GM19372 (cell line): ENCODE measurements around the gene GASK1A.

Experiments used
- ATAC-seq: cut with Tn5 transposase; IDR thresholded peaks from one replicate; pipeline ENCODE4 v1.9.1; 2021; ENCODE audit warnings: mild to moderate bottlenecking, low read depth, moderate library complexity; ENCODE audit not compliant: unreplicated experiment

The GASK1A gene

DNA sequence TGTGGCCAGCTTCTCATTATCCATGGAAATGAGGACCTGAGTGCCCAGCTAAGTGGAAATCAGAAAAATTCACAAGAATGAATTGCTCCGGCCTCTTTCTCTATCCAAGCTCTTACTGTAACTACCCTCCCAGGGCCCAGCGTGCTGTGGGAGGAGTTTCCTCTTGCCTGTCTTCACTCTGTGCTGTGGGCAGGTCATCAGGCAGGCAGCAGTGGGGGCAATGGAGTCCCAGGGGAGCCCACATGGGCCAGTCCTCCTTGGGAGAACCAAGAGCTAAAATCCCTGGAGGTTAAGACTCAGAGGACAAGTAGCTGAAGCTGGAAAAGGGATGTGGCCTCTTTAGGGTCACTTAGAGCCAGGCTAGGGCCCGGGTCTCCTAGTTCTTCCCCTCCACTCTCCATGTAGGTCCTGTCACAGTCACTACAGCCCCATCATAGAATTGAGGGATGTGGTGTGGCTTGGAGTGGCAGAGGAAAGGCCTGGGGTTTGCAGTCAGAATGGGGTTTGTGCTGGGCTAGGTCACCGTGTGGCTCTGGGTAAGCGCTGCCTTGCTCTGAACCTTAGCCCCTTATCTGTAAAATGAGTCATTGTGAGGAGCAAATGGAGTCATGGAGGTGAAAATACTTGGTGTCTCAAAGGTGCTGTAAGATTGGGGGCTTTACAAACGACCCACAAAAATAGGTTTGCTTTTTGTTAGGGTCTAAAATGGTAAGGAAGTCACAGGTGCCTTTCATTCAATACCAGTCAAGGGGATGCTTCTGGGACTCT is 3.7 kb downstream of the GASK1A start:
- ATAC-seq: no peak

- ATAC-seq: no peak
Observed at GRCh38 chr3:42983927-42984326, 4.8 kb downstream of the GASK1A start.

DNA sequence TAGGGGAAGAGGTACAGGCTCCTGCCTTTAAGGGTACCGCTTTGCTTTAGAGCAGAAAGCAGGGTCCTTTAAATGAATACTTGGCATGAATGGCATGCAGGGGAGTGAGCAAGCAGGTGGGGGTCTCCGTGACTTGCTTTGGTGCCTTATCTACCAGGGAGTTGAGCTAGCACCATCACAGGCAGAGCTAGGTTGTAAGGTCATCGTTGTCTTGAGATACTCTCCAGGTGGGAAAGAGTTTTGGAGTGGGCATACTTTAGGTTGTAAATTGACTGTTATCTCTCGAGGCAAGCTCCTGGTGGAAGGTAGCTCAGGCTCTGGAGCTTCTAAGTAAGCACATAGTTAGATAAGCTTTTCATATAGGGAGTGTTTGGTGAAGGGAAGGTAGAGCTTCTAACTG is 5.6 kb downstream of the GASK1A start:
- ATAC-seq: no peak

GRCh38 chr3:42988097-42988496 is 9.0 kb downstream of the GASK1A start:
- no peak for ATAC-seq

- ATAC-seq: no peak
Observed at GRCh38 chr3:42988566-42988965, 9.5 kb downstream of the GASK1A start.

- no peak for ATAC-seq
Observed at GRCh38 chr3:42991341-42992315, 12.5 kb downstream of the GASK1A start.

GRCh38 chr3:42994595-42994994 is 15.5 kb downstream of the GASK1A start:
- no peak for ATAC-seq

DNA sequence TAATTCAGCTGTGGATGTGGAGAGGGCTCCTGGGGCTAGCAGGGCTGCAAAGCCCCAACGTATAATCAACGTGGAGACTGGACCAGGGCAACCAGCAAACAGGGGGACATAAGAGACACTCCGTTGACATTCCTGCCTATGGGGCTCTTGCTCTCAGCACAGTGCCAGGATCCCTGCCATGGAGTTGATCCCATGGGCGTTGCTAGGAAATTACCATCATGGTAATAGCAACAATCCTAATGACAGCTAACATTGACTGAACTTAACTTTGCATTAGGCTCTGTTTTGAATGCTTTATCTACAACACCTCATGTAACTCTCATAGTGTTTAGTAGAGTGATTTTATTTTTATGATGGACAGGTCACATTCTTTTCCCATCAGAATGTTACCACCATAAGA is 16.9 kb downstream of the GASK1A start:
- ATAC-seq: no peak

DNA sequence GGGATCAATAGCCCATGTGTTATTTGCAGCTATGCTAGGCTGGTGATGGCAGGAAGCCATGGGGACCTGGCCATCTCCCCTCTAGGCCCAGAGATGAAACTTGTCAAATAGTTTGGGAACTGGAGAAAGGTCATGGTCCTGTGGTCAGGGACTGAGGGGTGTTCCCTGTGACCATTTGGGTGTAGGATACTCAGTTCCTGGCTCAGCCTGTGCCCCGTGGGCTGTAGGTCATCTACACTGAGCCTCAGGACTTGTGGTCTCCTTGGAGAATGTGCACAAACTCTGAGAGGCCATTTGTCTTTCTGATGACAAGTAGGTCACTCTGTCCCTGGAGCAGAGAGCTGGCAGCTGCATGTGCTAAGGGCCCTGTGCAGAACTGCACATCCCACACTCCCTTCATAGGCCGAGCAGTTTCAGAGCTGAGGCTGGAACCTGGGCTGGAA is 17.5 kb downstream of the GASK1A start:
- no peak for ATAC-seq

GRCh38 chr3:42999212-42999611 is 20.1 kb downstream of the GASK1A start:
- no peak for ATAC-seq

DNA sequence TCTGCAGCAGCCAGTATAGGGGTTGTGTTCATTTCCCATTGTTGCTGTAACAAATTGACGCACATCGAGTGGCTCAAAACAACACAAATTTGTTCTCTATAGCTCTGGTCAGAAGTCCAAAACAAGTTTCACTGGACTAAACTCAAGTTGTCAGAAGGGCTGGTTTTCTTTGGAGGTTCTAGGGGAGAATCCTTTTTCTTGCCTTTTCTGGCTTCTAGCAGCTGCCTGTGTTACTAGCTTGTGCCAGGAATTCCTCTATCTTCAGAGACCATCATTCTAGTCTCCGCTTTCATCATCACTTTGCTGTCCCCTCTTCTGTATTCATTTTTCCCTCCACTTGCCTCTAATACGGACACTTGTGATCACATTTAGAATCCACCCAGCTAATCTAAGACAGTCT is 20.5 kb downstream of the GASK1A start:
- ATAC-seq: no peak

DNA sequence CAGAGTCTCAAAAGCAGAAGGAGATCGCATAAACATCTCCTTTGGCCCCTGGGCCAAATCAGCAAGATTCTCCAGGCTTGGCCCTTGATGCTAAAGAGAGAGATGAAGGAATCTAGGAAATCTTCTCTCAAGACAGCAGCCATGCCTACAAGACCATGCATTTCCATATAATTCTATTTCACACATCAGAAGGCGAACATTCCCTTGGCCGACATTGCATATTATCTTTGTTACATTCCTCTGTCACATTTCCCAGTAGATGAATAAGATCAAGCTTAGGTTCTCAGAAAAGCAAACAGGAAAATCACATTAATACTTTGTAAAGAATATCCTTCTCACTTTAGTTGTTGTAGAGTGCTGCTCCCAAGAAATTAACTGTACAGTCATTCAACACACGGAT is 21.3 kb downstream of the GASK1A start:
- ATAC-seq: no peak

- no peak for ATAC-seq
Observed at GRCh38 chr3:43001094-43001553, 22.0 kb downstream of the GASK1A start.

DNA sequence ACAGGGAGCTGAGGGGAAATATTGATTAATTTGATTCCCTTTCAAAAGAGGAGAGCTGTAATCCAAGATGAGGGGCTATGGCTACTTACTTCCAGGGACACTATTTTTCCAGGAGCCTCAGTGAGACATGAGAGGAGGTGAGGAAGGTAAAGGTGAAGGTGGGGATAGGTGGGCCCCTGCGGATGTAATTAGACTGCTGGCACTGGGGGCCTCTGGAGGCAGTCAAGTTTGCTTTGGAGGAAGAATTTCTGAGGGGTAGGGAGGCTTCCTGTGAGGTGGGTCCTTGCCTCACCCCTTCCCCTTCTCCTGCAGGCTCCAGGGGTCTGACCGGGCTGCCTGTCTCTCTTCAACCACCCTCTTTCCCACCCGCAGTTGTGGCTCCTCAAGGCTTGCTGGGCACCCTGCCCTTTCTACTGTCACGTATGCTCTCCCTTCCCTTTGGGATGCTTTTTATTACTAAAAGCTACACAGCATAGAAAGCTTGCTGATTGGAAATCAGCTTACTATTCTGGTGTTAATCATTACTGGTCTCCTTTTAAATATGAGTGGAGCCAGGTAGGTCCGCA is 22.5 kb downstream of the GASK1A start:
- ATAC-seq: no peak

- no peak for ATAC-seq
Observed at GRCh38 chr3:43004282-43004681, 25.2 kb downstream of the GASK1A start.

GRCh38 chr3:43005253-43005652 is 26.1 kb downstream of the GASK1A start:
- ATAC-seq: no peak

DNA sequence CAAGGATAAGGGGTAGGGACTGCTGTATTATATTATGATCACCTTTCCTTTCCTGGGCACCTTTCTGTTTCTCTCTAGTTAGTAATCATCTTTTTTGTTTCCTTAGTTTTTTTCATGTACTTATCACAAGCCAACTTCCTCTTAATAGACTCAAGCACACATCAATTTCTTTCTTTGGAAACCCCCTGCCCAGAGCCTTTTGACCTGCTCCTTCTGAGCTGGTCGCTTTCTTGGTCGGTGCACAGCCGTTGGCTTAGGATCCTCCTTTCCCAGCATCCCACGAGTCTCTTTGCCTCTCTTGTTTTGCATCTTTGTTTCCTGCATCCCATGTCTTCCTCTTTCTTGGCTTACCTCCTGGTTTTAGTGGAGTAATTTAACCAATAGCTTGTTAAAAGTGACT is 26.9 kb downstream of the GASK1A start:
- no peak for ATAC-seq

DNA sequence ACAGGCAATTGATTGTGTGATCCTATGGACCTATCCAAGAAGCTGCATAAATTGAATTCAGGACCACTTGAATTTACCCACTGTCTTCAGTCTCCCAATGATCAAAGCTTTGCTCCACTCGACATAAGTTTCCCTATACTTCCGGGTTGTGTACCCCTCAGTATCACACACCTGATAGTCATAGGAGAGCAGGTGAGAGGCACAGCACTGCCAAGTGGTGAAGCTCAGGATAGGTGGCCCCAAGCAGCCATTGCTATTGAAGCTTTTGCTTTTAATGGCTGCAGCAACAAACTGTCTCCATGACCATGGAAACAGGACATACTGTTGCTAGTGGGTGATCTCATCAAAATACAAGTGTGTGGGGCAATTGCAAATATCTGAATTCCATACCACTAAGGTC is 27.7 kb downstream of the GASK1A start:
- ATAC-seq: no peak

DNA sequence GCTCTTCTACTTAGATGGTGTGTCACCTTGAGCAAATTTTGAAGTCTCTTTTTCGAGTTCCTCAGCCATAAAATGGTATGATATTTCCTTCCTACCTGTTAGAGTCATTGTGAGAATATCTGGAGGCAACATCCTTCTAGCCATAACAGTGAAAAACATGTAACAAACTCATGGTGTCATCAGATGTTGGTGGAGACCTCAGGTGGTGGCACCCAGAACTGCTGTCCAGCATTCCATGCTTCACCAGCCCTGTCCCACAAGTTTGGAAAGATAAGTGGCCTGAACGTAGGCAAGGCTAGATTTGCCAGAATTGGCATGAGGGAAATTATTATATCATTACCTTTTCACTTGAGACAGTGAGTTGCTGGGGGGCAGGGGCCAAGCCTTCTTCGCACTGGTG is 30.4 kb downstream of the GASK1A start:
- no peak for ATAC-seq

DNA sequence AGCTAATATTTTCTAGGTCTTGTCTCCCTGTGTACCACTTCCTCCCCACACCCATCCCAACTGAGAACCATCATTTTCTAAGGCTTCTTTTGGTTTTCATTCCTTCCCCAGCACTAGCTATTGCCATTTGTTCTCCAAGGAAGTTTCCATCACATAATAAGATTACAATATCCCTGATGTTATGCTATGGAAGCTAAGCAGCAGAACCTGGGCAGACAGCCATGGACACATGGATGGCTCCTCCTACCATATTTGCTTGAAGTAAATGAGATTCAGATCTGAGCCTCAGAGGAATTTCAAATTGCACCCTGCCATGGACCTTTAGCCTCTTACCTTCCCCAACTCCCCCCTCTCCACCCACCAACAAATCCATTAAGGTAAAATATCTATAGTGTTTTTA is 31.5 kb downstream of the GASK1A start:
- ATAC-seq: no peak

DNA sequence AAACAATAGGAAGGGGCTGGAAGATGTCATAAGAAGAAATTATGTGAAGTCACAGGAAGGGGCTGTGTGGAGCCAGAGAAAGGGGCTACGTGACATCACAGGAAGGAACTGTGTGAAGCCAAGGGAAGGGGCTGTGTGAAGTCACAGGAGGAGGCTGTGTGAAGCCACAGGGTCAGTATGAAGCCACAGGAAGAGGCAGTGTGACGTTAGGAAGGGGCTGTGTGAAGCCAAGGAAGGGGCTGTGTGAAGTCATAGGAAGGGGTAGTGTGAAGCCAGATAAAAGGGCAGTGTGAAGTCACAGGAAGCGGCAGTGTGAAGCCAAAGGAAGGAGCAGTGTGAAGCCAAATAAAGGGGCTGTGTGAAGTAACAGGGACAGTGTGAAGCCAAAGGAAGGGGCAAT is 32.5 kb downstream of the GASK1A start:
- ATAC-seq: no peak
